Stimulated activated memory B cell treated with anti-CD40 and anti-IgM and Interleukin-4, amounts not matched to agents 10 μg/mL and 1 μg/mL and 100 μg/mL, for 72 hours (primary cell): ENCODE measurements around the gene CUX1.
A peak's percentile ranks its signal among the peaks of the same experiment; 100 is the strongest.
"Not testable (repeated sequence)": the region's sequence is repeated elsewhere in the genome, so short reads cannot be mapped to it uniquely, and the experiment has no call there.

Experiments used
- ATAC-seq: fragments of 150-1000 bp; cut with Tn5 transposase; 2 replicates; pipeline ENCODE4 v1.10.0; 2021
- H3K27ac Mint-ChIP-seq: one replicate; pipeline ENCODE4 v1.8.0; 2022; ENCODE audit warnings: mild to moderate bottlenecking, mixed read lengths
- H3K27me3 Mint-ChIP-seq: one replicate; pipeline ENCODE4 v1.8.0; 2022; ENCODE audit warnings: mixed read lengths
- H3K36me3 Mint-ChIP-seq: one replicate; pipeline ENCODE4 v1.8.0; 2022; ENCODE audit warnings: mixed read lengths
- H3K4me1 Mint-ChIP-seq: one replicate; pipeline ENCODE4 v1.8.0; 2022; ENCODE audit warnings: mixed read lengths
- H3K4me3 Mint-ChIP-seq: one replicate; pipeline ENCODE4 v1.8.0; 2022; ENCODE audit warnings: mild to moderate bottlenecking, moderate library complexity, mixed read lengths
- H3K9me3 Mint-ChIP-seq: one replicate; pipeline ENCODE4 v1.8.0; 2022; ENCODE audit warnings: mixed read lengths

CUX1 gene

DNA sequence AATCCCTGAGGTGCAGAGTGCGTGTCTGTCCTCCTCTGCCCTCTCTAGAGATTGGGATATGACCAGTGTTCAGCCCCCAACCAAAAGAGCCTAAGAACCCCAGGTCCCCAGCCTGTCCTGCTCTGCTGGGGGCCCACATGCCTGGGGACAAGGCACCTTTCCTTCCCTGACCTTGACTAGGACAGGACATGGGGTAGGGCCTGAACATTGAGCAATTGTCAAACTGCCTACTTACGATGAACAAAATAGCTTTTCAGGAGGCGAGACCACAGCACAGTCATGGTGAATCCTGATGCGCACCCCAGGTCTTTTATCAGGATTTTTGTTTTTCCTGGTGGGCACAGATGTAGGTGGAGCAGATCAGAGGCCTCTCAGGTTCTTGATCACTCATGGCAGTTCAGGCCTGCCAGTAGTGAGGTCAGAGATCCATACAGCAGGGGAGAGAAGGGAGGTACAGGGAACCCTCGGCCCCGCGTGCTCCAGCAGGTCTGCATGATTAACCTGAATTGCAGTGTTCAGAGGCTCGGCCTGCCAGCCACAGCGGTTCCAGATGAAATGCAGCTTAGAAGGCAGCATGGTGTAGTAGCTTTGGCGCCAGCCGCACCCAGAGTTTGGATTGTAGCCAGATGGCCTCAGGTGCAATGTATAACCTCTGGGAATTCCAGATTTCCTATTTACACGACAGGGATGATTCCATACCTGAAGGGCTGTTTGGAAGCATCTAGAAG is 191.3 kb downstream of the CUX1 start:
- Mint-ChIP-seq H3K4me3 (no peak overlapping the region), H3K27ac (no peak overlapping the region), H3K4me1 (peaks cover 12% of the 10 kb centered on the region), H3K27me3 (no peaks in the 10 kb centered on the region), H3K9me3 (no peaks in the 10 kb centered on the region), H3K36me3 (peaks cover 25% of the 10 kb centered on the region)
- ATAC-seq = no peak

DNA sequence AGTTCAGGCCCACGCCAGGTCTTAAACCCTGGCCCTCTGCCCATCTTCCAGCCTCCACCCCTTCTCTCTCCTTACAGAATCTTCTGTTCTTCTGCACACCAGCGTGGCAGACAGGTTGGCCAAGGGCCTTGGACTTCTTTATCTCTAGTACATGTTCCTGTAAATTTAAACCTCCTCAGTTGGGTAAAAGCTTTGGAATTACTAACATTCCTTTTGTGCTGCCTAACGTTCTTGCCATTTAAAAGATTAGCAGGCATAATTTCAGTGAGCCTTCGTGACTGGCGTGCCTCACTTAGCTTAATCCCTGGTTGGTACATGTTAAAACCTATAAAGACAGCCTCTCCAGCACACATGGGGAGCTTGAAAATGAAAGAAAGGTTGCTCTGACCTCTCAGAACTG is 192.2 kb downstream of the CUX1 start:
- Mint-ChIP-seq H3K27me3 (no peaks in the 10 kb centered on the region), H3K27ac (no peak overlapping the region), H3K9me3 (no peaks in the 10 kb centered on the region), H3K36me3 (peaks cover 31% of the 10 kb centered on the region), H3K4me1 (peaks cover 12% of the 10 kb centered on the region), H3K4me3 (no peak overlapping the region)
- ATAC-seq = no peak

GRCh38 chr7:102012112-102012830 is 194.8 kb downstream of the CUX1 start:
- peaks cover 20% of the 10 kb centered on the region for H3K36me3 Mint-ChIP-seq
- H3K27ac Mint-ChIP-seq, ATAC-seq, H3K27me3 Mint-ChIP-seq, H3K4me3 Mint-ChIP-seq, H3K9me3 Mint-ChIP-seq, H3K4me1 Mint-ChIP-seq: not testable (repeated sequence)

DNA sequence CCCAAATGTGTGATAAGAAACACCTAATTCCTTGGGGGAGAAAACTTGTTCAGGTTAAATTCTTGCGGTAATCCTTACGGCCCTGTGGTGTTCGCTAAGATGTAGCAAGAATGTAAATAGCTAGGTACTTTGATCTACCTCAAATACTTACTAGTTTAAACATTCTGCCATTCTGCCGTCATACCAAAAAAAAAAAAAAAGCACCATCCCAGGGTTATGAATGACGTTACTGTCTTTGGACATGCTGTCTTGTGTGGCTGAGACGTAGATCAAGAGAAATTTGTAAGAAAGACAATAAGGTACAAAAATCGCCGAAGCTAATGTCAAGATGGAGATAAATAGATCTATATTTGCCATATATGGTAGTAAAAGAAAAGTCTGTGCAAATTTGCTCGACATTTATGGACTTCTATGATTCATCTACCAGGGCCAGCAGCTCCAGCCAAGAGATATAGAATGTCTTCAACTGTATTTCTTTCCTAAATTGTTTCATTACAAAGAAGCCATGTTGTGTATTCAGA is 195.6 kb downstream of the CUX1 start:
- no peaks in the 10 kb centered on the region for H3K9me3 Mint-ChIP-seq
- no peak for ATAC-seq
- H3K4me1 Mint-ChIP-seq = no peaks in the 10 kb centered on the region
- H3K27me3 Mint-ChIP-seq = no peaks in the 10 kb centered on the region
- no peak overlapping the region for H3K27ac Mint-ChIP-seq
- peaks cover 19% of the 10 kb centered on the region for H3K36me3 Mint-ChIP-seq
- H3K4me3 Mint-ChIP-seq = no peak overlapping the region

DNA sequence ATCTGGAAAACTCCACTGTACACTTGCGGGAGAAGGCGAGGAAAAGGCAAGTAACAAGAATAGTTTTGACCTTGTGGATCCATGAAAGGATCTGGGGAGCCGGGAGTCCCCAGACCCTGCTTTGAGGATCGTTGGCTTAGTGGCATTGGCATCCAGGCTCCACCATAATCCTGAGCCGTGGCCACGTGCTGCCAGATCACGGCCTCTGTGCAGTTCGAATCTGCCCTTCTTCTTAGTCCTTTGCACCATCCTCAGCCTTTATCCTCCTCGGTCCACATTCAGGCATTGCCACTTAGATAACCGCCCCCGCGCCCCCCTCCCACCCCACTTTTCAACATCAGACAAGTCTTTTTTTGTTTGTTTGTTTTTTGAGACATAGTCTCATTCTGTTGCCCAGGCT is 201.4 kb downstream of the CUX1 start:
- Mint-ChIP-seq H3K27me3 (no peaks in the 10 kb centered on the region), H3K9me3 (no peaks in the 10 kb centered on the region), H3K27ac (no peak overlapping the region), H3K4me1 (no peaks in the 10 kb centered on the region), H3K4me3 (no peak overlapping the region), H3K36me3 (peaks cover 22% of the 10 kb centered on the region)
- ATAC-seq = no peak

- Mint-ChIP-seq H3K4me1 (no peaks in the 10 kb centered on the region), H3K9me3 (no peaks in the 10 kb centered on the region), H3K27ac (no peak overlapping the region), H3K4me3 (no peak overlapping the region), H3K27me3 (no peaks in the 10 kb centered on the region), H3K36me3 (peaks cover 17% of the 10 kb centered on the region)
- no peak for ATAC-seq
Observed at GRCh38 chr7:102019461-102019860, 202.0 kb downstream of the CUX1 start.

DNA sequence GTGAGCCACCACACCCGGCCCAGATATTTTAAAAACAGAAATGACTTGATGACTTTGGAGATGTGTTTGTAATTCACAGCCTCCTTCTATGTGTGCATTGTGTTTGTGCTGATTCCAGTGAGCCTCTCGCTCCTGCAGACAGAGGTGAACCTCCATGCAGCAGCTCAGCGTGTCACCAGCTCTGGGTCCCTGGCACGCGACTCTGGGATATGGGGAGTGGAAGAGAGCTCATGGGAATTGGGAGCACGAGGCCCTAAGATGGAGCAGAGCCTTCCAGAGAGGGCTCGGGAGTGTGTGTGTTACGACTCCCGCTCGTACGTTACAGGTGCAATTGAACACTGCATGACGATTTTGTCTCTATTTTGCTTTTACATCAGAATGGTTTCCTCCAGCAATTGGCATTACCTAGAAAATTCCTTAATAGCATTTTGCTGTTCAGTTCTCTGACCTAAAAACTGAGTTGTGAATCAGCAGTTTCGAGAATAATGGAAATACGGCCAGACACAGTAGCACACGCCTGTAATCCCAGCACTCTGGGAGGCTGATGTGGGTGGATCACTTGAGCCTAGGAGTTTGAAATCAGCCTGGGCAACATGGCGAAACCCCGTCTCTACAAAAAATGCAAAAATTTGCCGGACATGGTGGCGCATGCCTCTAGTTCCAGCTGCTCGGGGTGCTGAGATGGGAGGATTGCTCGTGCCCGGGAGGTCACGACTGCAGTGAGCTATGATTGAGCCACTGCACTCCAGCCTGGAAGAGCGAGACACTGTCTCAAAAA is 204.6 kb downstream of the CUX1 start:
- Mint-ChIP-seq H3K9me3 (no peaks in the 10 kb centered on the region), H3K4me1 (no peaks in the 10 kb centered on the region), H3K27ac (no peak overlapping the region), H3K4me3 (no peak overlapping the region), H3K27me3 (no peaks in the 10 kb centered on the region), H3K36me3 (peaks cover 9% of the 10 kb centered on the region)
- no peak for ATAC-seq

- Mint-ChIP-seq H3K4me3 (no peak overlapping the region), H3K4me1 (no peaks in the 10 kb centered on the region), H3K27ac (no peak overlapping the region), H3K9me3 (no peaks in the 10 kb centered on the region), H3K36me3 (peaks cover 19% of the 10 kb centered on the region), H3K27me3 (no peaks in the 10 kb centered on the region)
- no peak for ATAC-seq
Observed at GRCh38 chr7:102024005-102024768, 206.8 kb downstream of the CUX1 start.

DNA sequence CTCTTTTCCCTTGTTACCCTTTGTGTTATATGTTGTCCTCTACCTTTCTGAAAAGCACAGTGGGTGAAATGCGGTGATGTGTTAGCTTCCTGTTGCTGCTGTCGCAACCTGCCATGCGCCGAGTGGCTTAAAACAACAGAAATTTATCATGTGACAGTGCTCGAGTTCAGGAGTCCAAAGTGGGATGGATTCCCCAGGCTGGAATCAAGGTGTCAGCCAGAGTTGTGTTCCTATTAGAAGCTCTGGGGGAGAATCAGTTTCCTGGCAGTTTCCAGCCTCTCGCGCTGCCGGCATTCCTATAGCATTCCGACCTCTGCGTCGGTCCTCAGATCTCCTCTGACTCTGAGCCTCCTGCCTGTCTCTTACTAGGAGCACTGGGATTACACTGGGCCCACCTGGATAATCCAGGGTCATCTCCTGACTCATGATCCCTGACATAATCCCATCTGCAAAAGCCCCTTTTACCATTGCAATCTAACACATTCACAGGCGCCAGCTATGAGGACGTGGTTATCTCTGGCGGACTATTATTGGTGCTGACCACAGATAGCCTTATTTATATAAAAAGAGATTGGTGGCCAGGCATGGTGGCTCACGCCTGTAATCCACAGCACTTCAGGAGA is 207.5 kb downstream of the CUX1 start:
- no peak for ATAC-seq
- Mint-ChIP-seq H3K4me1 (no peaks in the 10 kb centered on the region), H3K4me3 (no peak overlapping the region), H3K27me3 (no peaks in the 10 kb centered on the region), H3K27ac (no peak overlapping the region), H3K9me3 (no peaks in the 10 kb centered on the region), H3K36me3 (peaks cover 26% of the 10 kb centered on the region)

GRCh38 chr7:102025777-102026176 is 208.4 kb downstream of the CUX1 start:
- not testable (repeated sequence) for H3K9me3 Mint-ChIP-seq, H3K4me3 Mint-ChIP-seq, H3K27ac Mint-ChIP-seq, ATAC-seq, H3K27me3 Mint-ChIP-seq, H3K4me1 Mint-ChIP-seq
- H3K36me3 Mint-ChIP-seq = peaks cover 27% of the 10 kb centered on the region

DNA sequence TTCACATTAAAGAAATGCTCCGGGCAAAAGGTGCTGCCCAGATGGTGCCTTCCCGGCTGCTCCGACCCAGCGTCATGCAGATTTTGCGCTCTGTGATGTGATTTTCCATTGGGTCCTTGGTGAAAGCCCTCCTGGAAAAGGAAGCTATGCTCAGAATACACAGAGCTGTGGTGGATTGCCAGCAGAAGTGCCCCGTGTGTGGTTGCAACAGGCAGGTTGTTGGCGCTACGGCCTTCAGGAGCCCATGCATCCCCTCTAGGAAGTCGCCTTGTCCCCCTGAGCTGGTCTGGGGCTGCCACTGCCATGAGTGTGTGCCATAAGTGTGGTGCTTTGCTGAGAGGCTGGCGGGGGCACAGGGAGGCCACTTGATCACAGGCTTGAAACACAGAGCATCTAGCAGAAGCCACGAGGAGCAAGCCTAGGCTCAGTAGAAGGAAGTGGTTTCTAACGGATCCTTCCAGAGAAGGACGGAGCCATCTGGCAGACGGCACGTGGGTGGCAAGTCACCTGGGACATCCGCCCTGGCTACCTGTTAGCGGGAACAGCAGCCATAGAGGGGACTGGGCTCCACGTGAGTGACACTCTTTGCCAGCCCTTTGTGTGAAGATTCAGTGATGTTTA is 210.9 kb downstream of the CUX1 start:
- Mint-ChIP-seq H3K27ac (no peak overlapping the region), H3K9me3 (no peaks in the 10 kb centered on the region), H3K4me1 (peaks cover 6% of the 10 kb centered on the region), H3K36me3 (peaks cover 24% of the 10 kb centered on the region), H3K4me3 (no peak overlapping the region), H3K27me3 (no peaks in the 10 kb centered on the region)
- peak; percentile 39 for ATAC-seq

DNA sequence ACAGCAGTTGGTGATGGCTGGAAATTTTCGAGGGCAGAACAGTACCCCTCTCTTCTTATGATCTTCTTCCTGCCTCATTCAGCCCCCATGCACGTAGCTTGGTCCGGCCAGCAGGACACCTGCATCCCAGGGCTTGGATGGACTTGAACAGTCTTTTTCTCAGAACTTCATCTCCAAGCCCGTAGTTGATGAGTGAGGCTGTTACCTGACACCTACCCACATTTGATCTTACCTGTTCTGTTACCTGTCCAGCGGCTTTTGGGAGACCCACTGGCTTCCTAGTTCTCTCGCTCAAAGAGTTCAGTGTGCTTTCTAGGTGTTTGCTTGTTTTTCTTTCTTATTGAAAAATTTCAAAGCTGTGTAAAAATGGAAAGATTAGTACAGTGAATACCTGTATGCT is 212.2 kb downstream of the CUX1 start:
- H3K27ac Mint-ChIP-seq = no peak overlapping the region
- peaks cover 24% of the 10 kb centered on the region for H3K36me3 Mint-ChIP-seq
- ATAC-seq = no peak
- H3K4me1 Mint-ChIP-seq = peaks cover 6% of the 10 kb centered on the region
- no peak overlapping the region for H3K4me3 Mint-ChIP-seq
- no peaks in the 10 kb centered on the region for H3K9me3 Mint-ChIP-seq
- no peaks in the 10 kb centered on the region for H3K27me3 Mint-ChIP-seq

DNA sequence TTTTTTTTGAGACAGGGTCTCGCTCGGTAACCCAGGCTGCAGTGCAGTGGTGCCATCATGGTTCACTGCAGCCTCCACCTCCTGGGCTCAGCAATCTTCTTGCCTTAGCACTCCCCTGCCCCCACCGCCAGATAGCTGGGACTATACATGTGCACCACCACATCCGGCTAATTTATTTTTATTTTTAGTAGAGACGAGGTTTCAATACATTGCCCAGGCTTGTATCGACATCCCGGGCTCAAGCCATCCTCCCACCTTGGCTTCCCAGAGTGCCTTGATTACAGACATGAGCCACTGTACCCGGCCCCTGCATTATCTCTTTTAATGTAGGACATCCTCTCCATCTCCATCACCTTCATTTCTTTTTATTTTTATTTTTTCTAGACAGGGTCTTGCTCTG is 213.3 kb downstream of the CUX1 start:
- ATAC-seq = no peak
- no peak overlapping the region for H3K4me3 Mint-ChIP-seq
- H3K27ac Mint-ChIP-seq = no peak overlapping the region
- peaks cover 6% of the 10 kb centered on the region for H3K4me1 Mint-ChIP-seq
- H3K27me3 Mint-ChIP-seq = no peaks in the 10 kb centered on the region
- peaks cover 24% of the 10 kb centered on the region for H3K36me3 Mint-ChIP-seq
- no peaks in the 10 kb centered on the region for H3K9me3 Mint-ChIP-seq

- Mint-ChIP-seq H3K36me3 (peaks cover 12% of the 10 kb centered on the region), H3K9me3 (no peaks in the 10 kb centered on the region), H3K27ac (no peak overlapping the region), H3K4me3 (no peak overlapping the region), H3K4me1 (no peaks in the 10 kb centered on the region), H3K27me3 (no peaks in the 10 kb centered on the region)
- no peak for ATAC-seq
Observed at GRCh38 chr7:102036958-102037357, 219.5 kb downstream of the CUX1 start.
